HepG2 (cell line): ENCODE measurements around the gene KMT2B. TPM values are rescaled to one million over a fixed set of nuclear protein-coding genes. Genes with fewer than 3 reads are reported as not detected.
A peak's percentile ranks its signal among the peaks of the same experiment; 100 is the strongest.

Experiments used
- CENPT ChIP-seq: sonication (generic); formaldehyde crosslinking; IDR thresholded peaks from 2 replicates; pipeline ENCODE4 v1.8.0; 2022; ENCODE audit warnings: low read depth, mild to moderate bottlenecking, moderate library complexity, missing genetic modification reagents
- DMAP1 ChIP-seq: IDR thresholded peaks from 2 replicates; pipeline ENCODE4 v1.6.1; 2016
- KAT8 ChIP-seq: IDR thresholded peaks from 2 replicates; pipeline ENCODE4 v1.6.1; 2016; ENCODE audit warnings: missing genetic modification reagents, missing compliant biosample characterization
- MTA3 ChIP-seq: sonication (generic); formaldehyde crosslinking; IDR thresholded peaks from 2 replicates; pipeline ENCODE4 v1.4.0; 2020; ENCODE audit warnings: missing genetic modification reagents
- NFATC3 ChIP-seq: sonication (generic); formaldehyde crosslinking; IDR thresholded peaks from 2 replicates; pipeline ENCODE4 v1.5.1; 2020; ENCODE audit warnings: mild to moderate bottlenecking, missing genetic modification reagents
- NR2F6 ChIP-seq, 2 experiments: IDR thresholded peaks; 2 replicates each; pipeline ENCODE4 v1.6.1; 2016; ENCODE audit warnings: antibody characterized with exemption in 1 of 2, mild to moderate bottlenecking in 1 of 2
- RARA ChIP-seq: IDR thresholded peaks from 2 replicates; pipeline ENCODE4 v1.6.1; 2016; ENCODE audit warnings: missing genetic modification reagents, missing compliant biosample characterization
- THAP11 ChIP-seq: IDR thresholded peaks from 2 replicates; pipeline ENCODE4 v1.6.1; 2016; ENCODE audit warnings: missing biosample characterization, missing genetic modification reagents
- YY1 ChIP-seq: IDR thresholded peaks from 2 replicates; pipeline ENCODE4 v1.6.1; 2011; ENCODE audit warnings: low read length, low read depth, moderate library complexity, mild to moderate bottlenecking; ENCODE audit not compliant: insufficient read depth, insufficient replicate concordance
- polyA plus RNA-seq, 8 experiments: library from polyadenylated mRNA; depleted of rRNA in 3 of 8; stranded (reverse) in 7 of 8; unstranded in 1 of 8; fragments of >200 nt; fragmentation: Illumina TruSeq in 4 of 8; extraction: Trizol in 4 of 8; gene quantifications; 2 replicates each; pipeline versions ENCODE4 v1.2.1 to v1.2.3, GENCODE V29; 2011 to 2016; ENCODE audit warnings: low read depth in 4 of 8, missing spikeins in 1 of 8, mixed read lengths in 1 of 8; ENCODE audit not compliant: insufficient read depth in 1 of 8
- total RNA-seq, 5 experiments: library from RNA; depleted of rRNA; stranded (reverse); fragments of >200 nt; fragmentation: Illumina TruSeq; extraction: Trizol; gene quantifications; 2 replicates each; pipeline ENCODE4 v1.2.3, GENCODE V29; 2016; ENCODE audit warnings: low read depth in 1 of 5
- TF ChIP-seq, protein P1 (sequence below): sonication (generic); formaldehyde crosslinking; IDR thresholded peaks from 2 replicates; pipeline ENCODE4 v1.4.0; 2020; ENCODE audit warnings: missing genetic modification reagents
- TF ChIP-seq, protein P2 (sequence below): IDR thresholded peaks from 2 replicates; pipeline ENCODE4 v1.6.1; 2016; ENCODE audit warnings: missing compliant biosample characterization, missing genetic modification reagents, borderline replicate concordance
- TF ChIP-seq, protein P3 (sequence below): IDR thresholded peaks from 2 replicates; pipeline ENCODE4 v1.6.1; 2016; ENCODE audit warnings: control low read depth
- TF ChIP-seq, protein P4 (sequence below): sonication (generic); formaldehyde crosslinking; IDR thresholded peaks from 2 replicates; pipeline ENCODE4 v1.4.0; 2020; ENCODE audit warnings: missing genetic modification reagents
- TF ChIP-seq, protein P5 (sequence below): sonication (generic); formaldehyde crosslinking; IDR thresholded peaks from 2 replicates; pipeline ENCODE4 v1.5.0; 2020; ENCODE audit warnings: mild to moderate bottlenecking, missing genetic modification reagents
- TF ChIP-seq, protein P6 (sequence below): sonication (generic); formaldehyde crosslinking; IDR thresholded peaks from 2 replicates; pipeline ENCODE4 v1.4.0; 2020; ENCODE audit warnings: mild to moderate bottlenecking, missing genetic modification reagents

KMT2B gene
- total and polyA plus RNA-seq, 2 of the 13 experiments (the other 11 are each of a cell fraction or from before 2014, with no cell fraction given) = 6.2 to 16.9 TPM

DNA sequence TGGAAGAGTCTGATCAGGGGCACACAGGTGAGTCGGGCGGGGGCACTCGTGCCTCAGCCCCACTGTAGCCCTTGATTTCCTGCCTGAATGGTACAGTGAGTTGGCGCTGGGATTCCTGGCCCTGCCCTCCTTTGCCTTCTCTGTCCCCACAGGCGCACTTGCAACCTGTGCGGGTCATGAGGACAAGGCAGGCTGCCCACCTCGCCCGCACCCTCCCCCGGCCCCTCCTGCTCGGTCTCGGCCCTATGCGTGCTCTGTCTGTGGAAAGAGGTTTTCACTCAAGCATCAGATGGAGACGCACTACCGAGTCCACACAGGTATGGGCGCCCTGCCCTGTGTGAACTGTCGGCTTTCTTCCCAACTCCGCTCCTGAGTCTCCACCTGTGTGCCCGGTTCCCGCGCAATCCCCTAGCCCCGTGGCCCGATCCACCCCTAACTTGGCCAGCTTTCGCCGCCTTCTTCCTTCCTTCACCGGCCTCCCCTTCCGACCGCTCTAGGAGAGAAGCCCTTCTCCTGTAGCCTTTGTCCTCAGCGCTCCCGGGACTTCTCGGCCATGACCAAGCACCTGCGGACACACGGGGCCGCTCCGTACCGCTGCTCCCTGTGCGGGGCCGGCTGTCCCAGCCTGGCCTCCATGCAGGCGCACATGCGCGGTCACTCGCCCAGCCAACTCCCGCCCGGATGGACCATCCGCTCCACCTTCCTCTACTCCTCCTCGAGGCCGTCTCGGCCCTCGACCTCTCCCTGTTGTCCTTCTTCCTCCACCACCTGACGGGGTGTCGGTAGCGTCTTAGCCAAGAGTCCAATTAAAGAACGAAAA is 1.6 kb upstream of the KMT2B start (continued):
- TF ChIP-seq, protein P1, sequence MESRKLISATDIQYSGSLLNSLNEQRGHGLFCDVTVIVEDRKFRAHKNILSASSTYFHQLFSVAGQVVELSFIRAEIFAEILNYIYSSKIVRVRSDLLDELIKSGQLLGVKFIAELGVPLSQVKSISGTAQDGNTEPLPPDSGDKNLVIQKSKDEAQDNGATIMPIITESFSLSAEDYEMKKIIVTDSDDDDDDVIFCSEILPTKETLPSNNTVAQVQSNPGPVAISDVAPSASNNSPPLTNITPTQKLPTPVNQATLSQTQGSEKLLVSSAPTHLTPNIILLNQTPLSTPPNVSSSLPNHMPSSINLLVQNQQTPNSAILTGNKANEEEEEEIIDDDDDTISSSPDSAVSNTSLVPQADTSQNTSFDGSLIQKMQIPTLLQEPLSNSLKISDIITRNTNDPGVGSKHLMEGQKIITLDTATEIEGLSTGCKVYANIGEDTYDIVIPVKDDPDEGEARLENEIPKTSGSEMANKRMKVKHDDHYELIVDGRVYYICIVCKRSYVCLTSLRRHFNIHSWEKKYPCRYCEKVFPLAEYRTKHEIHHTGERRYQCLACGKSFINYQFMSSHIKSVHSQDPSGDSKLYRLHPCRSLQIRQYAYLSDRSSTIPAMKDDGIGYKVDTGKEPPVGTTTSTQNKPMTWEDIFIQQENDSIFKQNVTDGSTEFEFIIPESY = no peak
- TF ChIP-seq CENPT (CRISPR knock-in tag) (no peak), YY1 (no peak), NFATC3 (CRISPR knock-in tag) (no peak), NR2F6 (IDR thresholded peaks at IDR 0.05) (no peak), NR2F6 (CRISPR knock-in tag; IDR thresholded peaks at IDR 0.05) (no peak), DMAP1 (CRISPR knock-in tag) (peak; percentile 84), KAT8 (CRISPR knock-in tag) (no peak), RARA (CRISPR knock-in tag) (no peak), MTA3 (CRISPR knock-in tag) (no peak), THAP11 (CRISPR knock-in tag) (peak; percentile 9; the same call in 1 of the 2 replicates)
- TF ChIP-seq, protein P2, sequence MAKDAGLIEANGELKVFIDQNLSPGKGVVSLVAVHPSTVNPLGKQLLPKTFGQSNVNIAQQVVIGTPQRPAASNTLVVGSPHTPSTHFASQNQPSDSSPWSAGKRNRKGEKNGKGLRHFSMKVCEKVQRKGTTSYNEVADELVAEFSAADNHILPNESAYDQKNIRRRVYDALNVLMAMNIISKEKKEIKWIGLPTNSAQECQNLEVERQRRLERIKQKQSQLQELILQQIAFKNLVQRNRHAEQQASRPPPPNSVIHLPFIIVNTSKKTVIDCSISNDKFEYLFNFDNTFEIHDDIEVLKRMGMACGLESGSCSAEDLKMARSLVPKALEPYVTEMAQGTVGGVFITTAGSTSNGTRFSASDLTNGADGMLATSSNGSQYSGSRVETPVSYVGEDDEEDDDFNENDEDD = peak; percentile 93; the same call in 1 of the 2 replicates
- TF ChIP-seq, protein P3, sequence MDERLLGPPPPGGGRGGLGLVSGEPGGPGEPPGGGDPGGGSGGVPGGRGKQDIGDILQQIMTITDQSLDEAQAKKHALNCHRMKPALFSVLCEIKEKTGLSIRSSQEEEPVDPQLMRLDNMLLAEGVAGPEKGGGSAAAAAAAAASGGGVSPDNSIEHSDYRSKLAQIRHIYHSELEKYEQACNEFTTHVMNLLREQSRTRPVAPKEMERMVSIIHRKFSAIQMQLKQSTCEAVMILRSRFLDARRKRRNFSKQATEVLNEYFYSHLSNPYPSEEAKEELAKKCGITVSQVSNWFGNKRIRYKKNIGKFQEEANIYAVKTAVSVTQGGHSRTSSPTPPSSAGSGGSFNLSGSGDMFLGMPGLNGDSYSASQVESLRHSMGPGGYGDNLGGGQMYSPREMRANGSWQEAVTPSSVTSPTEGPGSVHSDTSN (CRISPR knock-in tag) = no peak
- TF ChIP-seq, protein P4, sequence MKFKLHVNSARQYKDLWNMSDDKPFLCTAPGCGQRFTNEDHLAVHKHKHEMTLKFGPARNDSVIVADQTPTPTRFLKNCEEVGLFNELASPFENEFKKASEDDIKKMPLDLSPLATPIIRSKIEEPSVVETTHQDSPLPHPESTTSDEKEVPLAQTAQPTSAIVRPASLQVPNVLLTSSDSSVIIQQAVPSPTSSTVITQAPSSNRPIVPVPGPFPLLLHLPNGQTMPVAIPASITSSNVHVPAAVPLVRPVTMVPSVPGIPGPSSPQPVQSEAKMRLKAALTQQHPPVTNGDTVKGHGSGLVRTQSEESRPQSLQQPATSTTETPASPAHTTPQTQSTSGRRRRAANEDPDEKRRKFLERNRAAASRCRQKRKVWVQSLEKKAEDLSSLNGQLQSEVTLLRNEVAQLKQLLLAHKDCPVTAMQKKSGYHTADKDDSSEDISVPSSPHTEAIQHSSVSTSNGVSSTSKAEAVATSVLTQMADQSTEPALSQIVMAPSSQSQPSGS (CRISPR knock-in tag) = no peak
- TF ChIP-seq, protein P5, sequence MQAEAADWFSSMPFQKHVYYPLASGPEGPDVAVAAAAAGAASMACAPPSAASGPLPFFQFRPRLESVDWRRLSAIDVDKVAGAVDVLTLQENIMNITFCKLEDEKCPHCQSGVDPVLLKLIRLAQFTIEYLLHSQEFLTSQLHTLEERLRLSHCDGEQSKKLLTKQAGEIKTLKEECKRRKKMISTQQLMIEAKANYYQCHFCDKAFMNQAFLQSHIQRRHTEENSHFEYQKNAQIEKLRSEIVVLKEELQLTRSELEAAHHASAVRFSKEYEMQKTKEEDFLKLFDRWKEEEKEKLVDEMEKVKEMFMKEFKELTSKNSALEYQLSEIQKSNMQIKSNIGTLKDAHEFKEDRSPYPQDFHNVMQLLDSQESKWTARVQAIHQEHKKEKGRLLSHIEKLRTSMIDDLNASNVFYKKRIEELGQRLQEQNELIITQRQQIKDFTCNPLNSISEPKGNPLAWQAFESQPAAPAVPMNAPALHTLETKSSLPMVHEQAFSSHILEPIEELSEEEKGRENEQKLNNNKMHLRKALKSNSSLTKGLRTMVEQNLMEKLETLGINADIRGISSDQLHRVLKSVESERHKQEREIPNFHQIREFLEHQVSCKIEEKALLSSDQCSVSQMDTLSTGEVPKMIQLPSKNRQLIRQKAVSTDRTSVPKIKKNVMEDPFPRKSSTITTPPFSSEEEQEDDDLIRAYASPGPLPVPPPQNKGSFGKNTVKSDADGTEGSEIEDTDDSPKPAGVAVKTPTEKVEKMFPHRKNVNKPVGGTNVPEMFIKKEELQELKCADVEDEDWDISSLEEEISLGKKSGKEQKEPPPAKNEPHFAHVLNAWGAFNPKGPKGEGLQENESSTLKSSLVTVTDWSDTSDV (CRISPR knock-in tag) = no peak
- TF ChIP-seq, protein P6, sequence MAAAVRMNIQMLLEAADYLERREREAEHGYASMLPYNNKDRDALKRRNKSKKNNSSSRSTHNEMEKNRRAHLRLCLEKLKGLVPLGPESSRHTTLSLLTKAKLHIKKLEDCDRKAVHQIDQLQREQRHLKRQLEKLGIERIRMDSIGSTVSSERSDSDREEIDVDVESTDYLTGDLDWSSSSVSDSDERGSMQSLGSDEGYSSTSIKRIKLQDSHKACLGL = peak; percentile 69; the same call in 1 of the 2 replicates
